HEK293 (cell line): ENCODE measurements around the gene OTP.

Source experiments
- CTCF ChIA-PET: fragments of 350-600 bp; formaldehyde crosslinking; extraction: SDS; loops from one replicate; lab custom pipeline; 2021; ENCODE audit warnings: antibody characterized with exemption; lab: Yijun Ruan, JAX
- POLR2A ChIA-PET: fragments of 300-600 bp; formaldehyde crosslinking; extraction: SDS; loops from one replicate; lab custom pipeline; 2020; ENCODE audit warnings: antibody characterized with exemption, inconsistent platforms; lab: Yijun Ruan, JAX
- H3K27ac ChIP-seq: fragments of 200-500 bp; sonication (Bioruptor generic); 2 replicates; pipeline ENCODE4 v1.5.1; 2014; ENCODE audit warnings: low read depth, low read length, control low read depth, inconsistent platforms; ENCODE audit errors: extremely low read depth
- H3K36me3 ChIP-seq, 2 experiments: fragments of 200-500 bp in 1 of 2; sonication (Bioruptor generic) in 1 of 2; 1 replicate in 1 of 2; 2 replicates in 1 of 2; pipeline ENCODE4 v1.5.1; 2014 to 2017; ENCODE audit warnings: inconsistent platforms in 2 of 2, low read length in 2 of 2; ENCODE audit not compliant: control insufficient read depth in 2 of 2, insufficient read depth in 1 of 2
- H3K4me1 ChIP-seq: fragments of 200-500 bp; sonication (Bioruptor generic); 2 replicates; pipeline ENCODE4 v1.5.1; 2014; ENCODE audit warnings: mild to moderate bottlenecking, low read length, inconsistent platforms; ENCODE audit not compliant: control insufficient read depth, insufficient read depth
- H3K4me3 ChIP-seq: 2 replicates; pipeline ENCODE4 v1.5.1; 2011; ENCODE audit warnings: low read depth, mild to moderate bottlenecking, control low read depth, low read length, moderate library complexity
- H3K9me3 ChIP-seq: fragments of 200-500 bp; sonication (Bioruptor generic); 2 replicates; pipeline ENCODE4 v1.5.1; 2014; ENCODE audit warnings: low read depth, low read length, inconsistent platforms; ENCODE audit not compliant: control insufficient read depth, insufficient read depth
- BCL6B ChIP-seq: fragments of 450-650 bp; formaldehyde crosslinking; IDR thresholded peaks from 2 replicates; pipeline ENCODE4 v1.5.1; 2017; ENCODE audit warnings: missing biosample characterization, missing genetic modification characterization
- MZF1 ChIP-seq: fragments of 450-650 bp; formaldehyde crosslinking; IDR thresholded peaks from 2 replicates; pipeline ENCODE4 v1.5.1; 2017; ENCODE audit warnings: missing biosample characterization, missing genetic modification characterization, borderline replicate concordance
- ZNF16 ChIP-seq: fragments of 450-650 bp; formaldehyde crosslinking; IDR thresholded peaks from 2 replicates; pipeline ENCODE4 v1.5.1; 2016; ENCODE audit warnings: low read depth, missing biosample characterization, missing genetic modification characterization
- ZNF174 ChIP-seq: fragments of 450-650 bp; formaldehyde crosslinking; IDR thresholded peaks from 2 replicates; pipeline ENCODE4 v1.5.0; 2017; ENCODE audit warnings: missing biosample characterization, mild to moderate bottlenecking, missing genetic modification characterization
- ZNF19 ChIP-seq: fragments of 450-650 bp; formaldehyde crosslinking; IDR thresholded peaks from 2 replicates; pipeline ENCODE4; 2016; ENCODE audit warnings: missing biosample characterization, missing genetic modification characterization, low read depth
- ZNF239 ChIP-seq: fragments of 450-650 bp; formaldehyde crosslinking; IDR thresholded peaks from 2 replicates; pipeline ENCODE4 v1.5.1; 2016; ENCODE audit warnings: missing biosample characterization, missing genetic modification characterization
- ZNF280C ChIP-seq: fragments of 450-650 bp; formaldehyde crosslinking; IDR thresholded peaks from 2 replicates; pipeline ENCODE4 v1.5.1; 2016; ENCODE audit warnings: missing biosample characterization, missing genetic modification characterization
- ZNF514 ChIP-seq: fragments of 450-650 bp; formaldehyde crosslinking; IDR thresholded peaks from 2 replicates; pipeline ENCODE4 v1.5.1; 2016; ENCODE audit warnings: missing biosample characterization, missing genetic modification characterization
- ZNF623 ChIP-seq: fragments of 450-650 bp; formaldehyde crosslinking; IDR thresholded peaks from 2 replicates; pipeline ENCODE4 v1.5.1; 2016; ENCODE audit warnings: missing biosample characterization, missing genetic modification characterization
- ZNF843 ChIP-seq: fragments of 450-650 bp; formaldehyde crosslinking; IDR thresholded peaks from 2 replicates; pipeline ENCODE4 v1.5.1; 2016; ENCODE audit warnings: missing biosample characterization, missing genetic modification characterization
- TF ChIP-seq, protein P1 (sequence below): fragments of 450-650 bp; formaldehyde crosslinking; IDR thresholded peaks from 2 replicates; pipeline ENCODE4 v1.5.0; 2017; ENCODE audit warnings: missing biosample characterization, missing genetic modification characterization, borderline replicate concordance
- TF ChIP-seq, protein P2 (sequence below): fragments of 450-650 bp; formaldehyde crosslinking; IDR thresholded peaks from 2 replicates; pipeline ENCODE4 v1.5.1; 2017; ENCODE audit warnings: missing biosample characterization, missing genetic modification characterization

Gene OTP

DNA sequence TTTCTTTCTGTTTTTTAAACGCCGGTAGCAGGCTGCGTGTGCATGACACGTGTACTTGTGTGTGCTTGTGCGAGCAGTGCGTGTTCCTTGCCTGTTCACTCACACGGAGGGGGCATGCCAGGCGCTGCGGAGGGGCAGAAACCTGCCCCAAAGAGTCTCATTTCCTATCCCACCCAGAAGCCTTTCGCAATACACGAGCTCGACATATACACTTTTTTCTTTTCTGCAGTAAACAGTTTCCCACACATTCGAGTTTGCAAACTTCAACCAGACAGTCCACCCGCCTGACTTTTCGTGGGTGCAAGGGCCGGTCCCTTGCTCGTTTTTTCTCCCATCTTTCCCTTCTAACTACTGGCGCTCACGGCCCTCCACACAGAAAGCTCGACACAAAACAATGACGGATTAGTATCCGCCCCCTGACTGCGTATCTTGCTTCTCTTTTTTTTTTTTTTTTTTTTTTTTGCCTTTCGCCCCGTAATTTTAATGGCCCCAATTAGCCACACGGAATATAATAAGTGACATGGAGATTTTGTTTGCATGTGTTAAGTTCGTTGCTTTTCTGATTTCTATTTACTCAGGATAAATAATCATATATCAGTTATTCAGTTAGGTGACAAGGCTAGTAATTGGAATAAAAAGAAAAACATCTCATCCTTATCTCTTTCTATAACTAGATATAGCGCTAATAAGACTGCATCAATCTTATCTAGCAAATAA lies 5.3 kb upstream of the OTP start (continued):
- TF ChIP-seq ZNF280C (tag by site-specific recombination): no peak
- TF ChIP-seq ZNF239 (tag by site-specific recombination): no peak
- TF ChIP-seq BCL6B (tag by site-specific recombination): no peak
- no peak for TF ChIP-seq ZNF843 (tag by site-specific recombination)
- TF ChIP-seq MZF1 (tag by site-specific recombination): no peak
- TF ChIP-seq ZNF174 (tag by site-specific recombination): no peak
- TF ChIP-seq ZNF19 (tag by site-specific recombination): no peak
- TF ChIP-seq ZNF16: no peak
- TF ChIP-seq ZNF514 (tag by site-specific recombination): no peak

DNA sequence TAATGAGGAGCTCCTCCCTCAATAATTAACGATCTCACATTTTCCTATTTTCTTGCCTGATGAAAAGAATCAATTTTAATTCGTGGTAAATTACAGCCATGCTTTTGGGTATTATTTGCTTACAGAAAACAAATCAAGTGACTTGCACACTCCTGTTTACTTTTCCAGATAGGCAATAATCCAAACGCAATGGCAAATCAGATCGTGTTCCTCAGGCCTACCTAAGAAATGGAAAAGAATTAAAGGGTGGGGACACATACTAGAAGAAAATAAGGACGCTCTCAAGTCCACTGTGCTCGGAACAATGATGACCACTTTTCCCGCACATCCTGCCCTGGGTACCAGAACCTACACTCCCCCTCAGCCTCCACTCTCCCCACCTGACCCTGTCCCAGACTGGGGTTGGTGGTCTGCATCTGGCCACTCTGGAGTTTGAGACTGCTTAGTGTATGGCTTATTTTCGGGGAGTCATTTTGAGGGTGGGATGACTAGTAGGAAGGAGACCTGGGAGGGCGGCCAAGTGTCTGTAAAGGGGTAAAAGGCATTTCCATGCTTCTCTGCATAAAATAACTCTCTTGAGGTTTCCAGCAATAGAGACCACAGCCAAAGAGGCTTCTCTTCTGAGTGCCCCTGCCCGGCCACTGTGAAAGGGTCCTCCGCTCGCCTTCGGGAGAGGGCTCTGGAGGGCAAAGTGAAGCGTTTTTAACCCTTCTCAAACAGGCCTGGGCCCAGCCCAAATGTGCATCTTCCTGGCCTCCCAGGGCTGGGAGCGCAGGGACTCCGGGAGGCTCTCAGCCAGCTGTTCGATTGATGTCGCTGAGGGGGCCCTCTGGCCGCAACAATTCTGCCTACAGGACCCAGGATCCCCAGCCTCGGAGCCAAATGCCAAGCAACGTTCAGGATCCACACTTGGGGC lies 4.5 kb upstream of the OTP start:
- no peaks in the 10 kb centered on the region; the same call in 1 of the 2 replicates for H3K4me1 ChIP-seq
- CTCF ChIA-PET: interaction anchor here (0.5 kb wide), 1 partner anchor 76 kb away, joined by 3 read pairs; no protein-coding TSS in a partner anchor
- POLR2A ChIA-PET: no interaction called here

More for the DNA sequence above, 4.5 kb upstream of the OTP start:
- Histone ChIP-seq H3K4me3 (no peak overlapping the region), H3K36me3 (no peaks in the 10 kb centered on the region), H3K27ac (no peak overlapping the region), H3K9me3 (no peaks in the 10 kb centered on the region)
- TF ChIP-seq, protein P1, sequence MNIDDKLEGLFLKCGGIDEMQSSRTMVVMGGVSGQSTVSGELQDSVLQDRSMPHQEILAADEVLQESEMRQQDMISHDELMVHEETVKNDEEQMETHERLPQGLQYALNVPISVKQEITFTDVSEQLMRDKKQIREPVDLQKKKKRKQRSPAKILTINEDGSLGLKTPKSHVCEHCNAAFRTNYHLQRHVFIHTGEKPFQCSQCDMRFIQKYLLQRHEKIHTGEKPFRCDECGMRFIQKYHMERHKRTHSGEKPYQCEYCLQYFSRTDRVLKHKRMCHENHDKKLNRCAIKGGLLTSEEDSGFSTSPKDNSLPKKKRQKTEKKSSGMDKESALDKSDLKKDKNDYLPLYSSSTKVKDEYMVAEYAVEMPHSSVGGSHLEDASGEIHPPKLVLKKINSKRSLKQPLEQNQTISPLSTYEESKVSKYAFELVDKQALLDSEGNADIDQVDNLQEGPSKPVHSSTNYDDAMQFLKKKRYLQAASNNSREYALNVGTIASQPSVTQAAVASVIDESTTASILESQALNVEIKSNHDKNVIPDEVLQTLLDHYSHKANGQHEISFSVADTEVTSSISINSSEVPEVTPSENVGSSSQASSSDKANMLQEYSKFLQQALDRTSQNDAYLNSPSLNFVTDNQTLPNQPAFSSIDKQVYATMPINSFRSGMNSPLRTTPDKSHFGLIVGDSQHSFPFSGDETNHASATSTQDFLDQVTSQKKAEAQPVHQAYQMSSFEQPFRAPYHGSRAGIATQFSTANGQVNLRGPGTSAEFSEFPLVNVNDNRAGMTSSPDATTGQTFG (tag by site-specific recombination): no peak
- no peak for TF ChIP-seq ZNF623 (tag by site-specific recombination)
- TF ChIP-seq, protein P2, sequence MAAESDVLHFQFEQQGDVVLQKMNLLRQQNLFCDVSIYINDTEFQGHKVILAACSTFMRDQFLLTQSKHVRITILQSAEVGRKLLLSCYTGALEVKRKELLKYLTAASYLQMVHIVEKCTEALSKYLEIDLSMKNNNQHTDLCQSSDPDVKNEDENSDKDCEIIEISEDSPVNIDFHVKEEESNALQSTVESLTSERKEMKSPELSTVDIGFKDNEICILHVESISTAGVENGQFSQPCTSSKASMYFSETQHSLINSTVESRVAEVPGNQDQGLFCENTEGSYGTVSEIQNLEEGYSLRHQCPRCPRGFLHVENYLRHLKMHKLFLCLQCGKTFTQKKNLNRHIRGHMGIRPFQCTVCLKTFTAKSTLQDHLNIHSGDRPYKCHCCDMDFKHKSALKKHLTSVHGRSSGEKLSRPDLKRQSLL (tag by site-specific recombination): no peak
